GM21390 (cell line): Measurements from ENCODE around the gene RSRC2.
"Not testable (repeated sequence)": the region's sequence is repeated elsewhere in the genome, so short reads cannot be mapped to it uniquely, and the experiment has no call there.

Experiments used
- ATAC-seq: cut with Tn5 transposase; IDR thresholded peaks from one replicate; pipeline ENCODE4 v1.9.1; 2021; ENCODE audit not compliant: unreplicated experiment

Gene RSRC2

DNA sequence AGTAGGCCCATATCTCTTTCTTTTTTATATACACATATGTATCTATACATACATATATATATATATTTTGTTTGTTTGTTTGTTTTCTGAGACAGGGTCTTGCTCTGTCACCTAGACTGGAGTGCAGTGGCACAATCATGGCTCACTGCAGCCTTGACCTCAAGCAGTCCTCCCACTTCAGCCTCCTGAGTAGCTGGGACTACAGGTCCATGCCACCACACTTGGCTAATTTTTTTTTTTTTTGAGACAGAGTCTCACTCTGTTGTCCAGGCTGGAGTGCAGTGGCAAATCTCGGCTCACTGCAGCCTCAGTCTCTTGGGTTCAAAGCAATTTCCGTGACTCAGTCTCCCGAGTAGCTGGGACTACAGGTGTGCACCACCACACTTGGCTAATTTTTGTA is 38.9 kb downstream of the RSRC2 start:
- not testable (repeated sequence) for ATAC-seq

DNA sequence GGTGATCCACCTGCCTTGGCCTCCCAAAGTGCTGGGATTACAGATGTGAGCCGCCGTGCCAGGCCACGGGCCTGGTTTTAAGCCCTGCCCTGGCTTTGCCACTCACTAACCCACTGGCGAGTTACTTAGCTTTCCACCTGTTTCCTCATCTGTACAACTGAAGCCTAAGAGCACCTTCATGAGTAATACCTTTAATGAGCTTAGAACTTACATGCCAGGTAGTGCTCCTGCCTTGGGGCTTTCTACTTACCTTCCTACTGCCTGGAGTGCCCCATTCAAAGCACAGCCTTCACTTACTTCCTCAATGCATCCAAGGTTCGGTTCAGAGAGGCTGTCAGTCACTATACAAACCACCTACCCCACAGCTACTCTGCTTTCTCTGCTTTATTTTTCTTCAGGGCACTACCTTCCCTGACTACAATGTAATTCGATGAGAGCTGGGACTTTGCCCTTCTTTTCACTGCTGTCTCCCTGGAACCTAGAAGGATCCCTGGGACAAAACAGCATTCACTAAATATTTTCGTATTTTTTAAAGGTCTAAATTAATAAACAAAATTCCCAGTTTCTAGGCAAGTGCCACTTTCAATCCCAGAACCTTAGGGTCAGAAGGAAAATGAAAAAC is 39.8 kb downstream of the RSRC2 start:
- ATAC-seq = no peak

DNA sequence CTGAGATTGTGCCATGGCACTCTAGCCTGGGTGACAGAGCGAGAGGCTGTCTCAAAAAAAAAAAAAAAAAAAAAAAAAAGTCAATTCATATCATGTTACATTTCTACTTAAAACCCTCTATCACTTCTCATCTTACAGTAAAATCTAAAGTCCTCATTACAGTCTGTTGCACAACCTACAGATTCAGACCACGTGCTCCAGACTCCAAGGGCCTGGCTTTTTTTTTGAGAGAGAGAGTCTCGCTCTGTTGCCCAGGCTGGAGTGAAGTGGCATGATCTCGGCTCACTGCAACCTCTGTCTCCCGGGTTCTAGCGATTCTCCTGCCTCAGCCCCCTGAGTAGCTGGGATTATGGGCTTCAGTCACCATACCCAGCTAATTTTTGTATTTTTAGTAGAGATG is 40.4 kb downstream of the RSRC2 start:
- ATAC-seq = not testable (repeated sequence)

DNA sequence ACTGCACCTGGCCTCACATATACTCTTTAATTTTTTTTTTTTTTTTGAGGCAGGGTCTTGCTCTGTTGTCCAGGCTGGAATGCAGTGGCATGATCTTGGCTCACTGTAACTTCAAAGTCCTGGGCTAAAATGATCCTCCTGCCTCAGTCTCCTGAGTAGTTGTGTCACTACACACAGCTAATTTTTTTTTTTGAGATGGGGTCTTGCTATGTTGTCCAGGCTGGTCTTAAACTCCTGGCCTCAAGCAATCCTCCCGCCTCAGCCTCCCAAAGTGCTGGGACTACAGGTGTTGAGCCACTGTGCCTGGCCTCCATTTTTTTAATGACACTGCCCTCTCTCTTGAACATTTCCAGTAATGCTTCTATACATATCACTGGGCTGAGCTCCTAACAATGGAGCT is 42.4 kb downstream of the RSRC2 start:
- ATAC-seq = not testable (repeated sequence)

DNA sequence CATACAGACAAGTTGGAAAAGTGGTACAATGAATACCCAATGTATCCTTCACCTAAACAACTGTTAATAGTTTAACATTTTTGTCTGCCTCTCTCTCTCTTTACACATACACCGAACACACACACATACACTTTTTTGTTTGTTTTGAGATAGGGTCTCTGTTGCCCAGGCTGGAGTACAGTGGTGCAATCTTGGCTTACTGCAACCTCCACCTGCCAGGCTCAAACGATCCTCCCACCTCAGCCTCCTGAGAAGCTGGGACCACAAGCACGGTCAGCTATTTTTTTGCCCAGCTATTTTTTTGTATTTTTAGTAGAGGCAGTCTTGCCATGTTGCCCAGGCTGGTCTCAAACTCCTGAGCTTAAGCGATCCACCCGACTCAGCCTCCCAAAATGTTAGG is 42.8 kb downstream of the RSRC2 start:
- no peak for ATAC-seq

DNA sequence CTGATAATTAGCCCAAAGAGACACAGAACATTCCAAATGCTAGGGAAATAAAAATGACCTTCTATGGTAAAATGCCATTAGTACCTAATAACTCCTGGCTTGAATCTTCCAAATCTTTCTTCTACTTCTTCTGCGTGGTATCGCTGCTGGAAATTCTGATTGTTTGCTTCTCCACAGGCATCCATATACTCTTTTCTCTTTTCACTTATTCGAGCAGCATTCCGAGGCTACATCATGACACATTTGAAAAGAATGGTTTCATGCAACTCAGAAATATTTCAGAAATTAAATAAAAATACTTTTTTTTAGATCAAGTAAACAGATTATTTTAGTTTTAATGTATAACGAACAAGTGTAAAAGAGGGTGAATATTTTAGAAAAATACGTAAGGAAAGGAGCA is 44.9 kb downstream of the RSRC2 start:
- ATAC-seq = no peak

DNA sequence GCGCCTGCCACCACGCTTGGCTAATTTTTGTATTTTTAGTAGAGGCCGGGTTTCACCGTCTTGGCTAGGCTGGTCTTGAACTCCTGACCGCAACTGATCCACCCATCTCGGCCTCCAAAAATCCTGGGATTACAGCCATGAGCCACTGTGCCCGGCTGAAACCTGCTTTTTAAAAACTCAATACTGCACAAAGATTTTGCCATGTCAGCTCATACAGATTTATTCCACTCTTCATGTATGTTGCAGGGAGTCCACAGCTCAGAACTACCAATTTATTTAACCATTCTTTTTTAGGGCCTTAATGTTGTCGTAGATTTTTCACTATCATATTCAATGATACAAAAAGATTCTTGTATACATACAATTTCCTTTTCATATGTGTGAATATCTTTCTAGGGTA is 46.0 kb downstream of the RSRC2 start:
- no peak for ATAC-seq

DNA sequence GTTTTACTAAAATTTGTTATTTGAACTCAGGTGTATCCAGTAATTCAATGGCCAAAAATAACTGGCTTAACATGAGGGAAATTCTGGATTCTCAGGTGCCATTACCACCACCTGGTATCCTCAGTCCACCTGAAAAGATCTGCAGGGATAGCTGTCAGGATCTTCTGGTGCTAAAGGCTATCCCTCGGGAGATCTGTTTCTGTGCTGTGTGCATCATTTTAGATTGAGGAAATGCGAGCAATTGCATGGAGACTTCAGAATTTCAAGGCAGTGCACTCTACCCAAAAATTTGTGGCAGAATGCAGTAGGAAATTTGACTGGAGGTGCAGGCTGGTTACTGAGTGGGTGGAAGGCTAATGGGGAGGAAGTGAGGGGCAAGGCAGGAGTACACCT is 52.4 kb downstream of the RSRC2 start:
- no peak for ATAC-seq

DNA sequence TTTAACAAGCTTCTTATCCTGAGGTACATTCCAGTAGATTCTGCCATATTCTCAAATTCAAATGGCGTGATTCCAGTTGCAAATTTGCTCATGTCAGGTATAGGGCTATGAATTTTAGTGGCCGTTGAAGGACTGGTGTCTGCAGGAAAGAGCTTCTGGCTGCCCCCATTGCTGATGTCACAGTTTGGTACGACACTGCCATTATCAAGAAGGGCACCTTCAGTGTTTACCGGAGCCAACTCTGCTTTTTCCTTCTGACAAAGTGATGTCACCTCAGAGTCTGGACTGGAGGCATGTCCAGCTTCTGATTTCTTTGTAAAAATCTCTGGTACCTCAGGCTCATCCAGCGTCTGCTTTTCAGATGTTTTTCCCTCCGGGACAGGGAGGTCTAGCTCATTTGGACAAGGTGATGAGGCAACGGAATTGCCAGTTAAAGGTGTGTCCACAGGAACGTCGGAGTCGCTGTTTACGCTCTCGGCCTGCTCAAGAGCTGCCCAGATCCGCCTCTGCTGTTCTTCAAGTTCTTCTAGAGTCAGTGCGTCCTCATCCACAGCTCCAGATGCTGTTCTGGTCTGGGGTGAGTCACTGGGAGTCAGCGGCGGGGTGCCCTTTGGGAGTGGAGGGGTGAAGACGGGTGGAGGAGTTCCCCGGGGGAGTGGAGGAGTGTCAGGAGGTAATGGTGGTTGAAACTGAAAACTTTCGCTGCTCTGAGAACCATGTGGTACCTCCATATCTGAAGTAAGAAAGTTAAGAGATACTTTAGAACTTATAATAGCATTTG is 53.0 kb downstream of the RSRC2 start:
- peak; percentile 63 for ATAC-seq

DNA sequence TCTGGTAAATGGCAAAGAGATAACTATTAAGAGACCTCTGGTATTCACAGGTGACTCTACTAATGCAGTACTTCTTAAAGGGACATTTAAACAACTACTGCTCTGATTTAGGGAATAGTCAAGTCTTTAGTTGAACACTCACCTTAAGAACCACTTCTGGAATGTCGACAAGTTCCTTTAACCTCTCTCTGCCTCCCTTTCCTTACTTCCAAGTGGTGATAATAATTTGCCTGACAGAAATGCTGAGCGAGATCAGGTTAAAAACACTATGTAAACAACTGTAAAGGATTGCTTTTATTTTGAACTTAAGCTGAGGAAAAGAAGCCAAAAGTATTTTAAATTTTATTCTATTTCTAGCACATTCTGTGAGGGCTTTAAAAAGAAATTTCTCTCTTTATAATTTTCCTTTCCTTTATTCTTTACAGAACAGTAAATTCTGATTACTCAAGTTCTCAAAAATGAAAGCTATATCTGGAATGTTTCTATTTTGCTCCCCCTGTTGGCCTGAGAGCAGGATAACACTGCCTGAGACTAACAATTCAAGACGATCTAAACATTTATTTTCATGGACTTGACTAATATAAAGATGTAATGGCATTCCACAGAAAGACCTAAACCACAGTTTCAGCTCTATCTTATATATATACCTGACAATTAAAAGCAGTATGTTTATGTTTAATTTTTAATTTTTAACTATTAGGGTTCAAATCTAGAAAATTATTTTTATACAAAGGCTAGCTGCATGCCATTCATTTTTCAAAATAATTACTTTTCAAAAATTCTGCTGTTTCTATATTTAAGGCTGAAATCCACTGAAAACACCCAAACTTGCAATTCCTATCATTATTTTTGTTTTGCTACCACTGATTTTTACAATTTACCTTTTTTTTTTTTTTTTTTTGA is 55.2 kb downstream of the RSRC2 start:
- ATAC-seq = no peak

DNA sequence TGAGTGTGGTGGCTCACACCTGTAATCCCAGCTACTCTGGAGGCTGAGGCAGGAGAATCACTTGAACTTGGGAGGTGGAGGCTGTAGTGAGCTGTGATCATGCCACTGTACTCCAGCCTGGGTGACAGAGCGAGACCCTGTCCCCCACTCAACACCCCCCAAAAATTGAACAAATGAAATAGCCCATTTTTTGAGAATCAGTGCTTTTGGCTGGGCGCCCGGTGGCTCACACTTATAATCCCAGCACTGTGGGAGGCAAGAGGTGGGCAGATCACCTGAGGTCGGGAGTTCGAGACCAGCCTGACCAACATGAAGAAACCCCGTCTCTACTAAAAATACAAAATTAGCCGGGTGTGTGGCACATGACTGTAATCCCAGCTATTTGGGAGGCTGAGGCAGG is 56.2 kb downstream of the RSRC2 start:
- ATAC-seq = not testable (repeated sequence)

DNA sequence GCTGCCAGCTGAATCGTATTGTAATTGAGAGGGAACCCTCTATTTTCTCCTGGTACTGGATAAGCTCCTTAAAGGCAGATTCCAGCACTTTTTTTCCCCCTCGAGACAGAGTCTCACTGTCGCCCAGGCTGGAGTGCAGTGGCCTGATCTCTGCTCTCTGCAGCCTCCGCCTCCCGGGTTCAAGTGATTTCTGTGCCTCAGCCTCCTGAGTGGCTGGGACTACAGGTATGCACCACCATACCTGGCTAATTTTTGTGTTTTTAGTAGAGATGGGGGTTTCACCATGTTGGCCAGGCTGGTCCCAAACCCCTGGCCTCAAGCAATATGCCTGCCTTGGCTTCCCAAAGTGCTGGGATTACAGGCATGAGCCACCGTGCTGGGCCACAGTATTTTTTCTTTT is 56.9 kb downstream of the RSRC2 start:
- ATAC-seq = not testable (repeated sequence)

DNA sequence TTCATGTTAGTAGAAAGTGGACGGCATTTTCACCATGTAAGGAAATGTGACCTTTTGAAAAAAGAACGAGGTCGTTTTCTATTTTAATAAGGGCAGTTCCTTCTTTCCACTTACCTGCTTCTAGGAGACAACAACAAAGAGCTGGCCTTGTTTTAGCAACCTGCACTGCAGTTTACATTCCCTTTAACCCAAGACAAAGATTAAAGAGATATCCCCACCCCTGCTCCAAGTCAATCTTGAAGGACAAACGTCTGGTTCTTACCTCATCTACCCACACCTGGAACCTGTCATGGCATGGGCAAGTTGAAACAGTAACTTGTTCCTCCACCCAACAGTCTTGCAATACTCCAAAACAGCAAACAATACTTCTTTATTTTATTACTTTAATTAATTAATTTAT is 58.8 kb downstream of the RSRC2 start:
- ATAC-seq = no peak

DNA sequence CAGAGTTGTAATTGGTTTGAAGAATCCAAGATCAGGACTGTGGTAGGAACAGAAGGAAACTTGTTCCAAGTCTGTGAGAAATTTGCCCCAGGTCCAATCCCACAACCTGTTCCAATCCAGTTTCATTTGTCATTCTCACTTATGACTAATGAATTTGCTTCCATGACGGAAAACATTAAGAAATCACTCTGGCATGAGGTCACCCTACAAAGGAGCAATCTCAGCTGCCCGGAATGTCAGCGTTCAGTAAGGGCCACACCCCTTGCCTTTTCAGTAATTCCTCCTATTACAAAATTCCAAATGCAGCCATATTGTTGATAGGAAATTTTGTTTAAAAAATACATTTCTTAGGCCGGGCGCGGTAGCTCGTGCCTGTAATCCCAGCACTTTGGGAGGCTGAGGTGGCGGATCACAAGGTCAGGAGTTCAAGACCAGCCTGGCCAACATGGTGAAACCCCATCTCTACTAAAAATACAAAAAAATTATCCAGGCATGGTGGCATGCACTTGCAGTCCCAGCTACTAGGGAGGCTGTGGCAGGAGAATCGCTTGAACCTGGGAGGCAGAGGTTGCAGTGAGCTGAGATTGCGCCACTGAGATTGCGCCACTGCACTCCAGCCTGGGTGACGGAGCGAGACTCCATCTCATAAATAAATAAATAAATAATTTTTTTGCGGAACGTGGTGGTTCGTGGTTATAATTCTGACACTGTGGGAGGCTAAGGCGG is 62.3 kb downstream of the RSRC2 start:
- not testable (repeated sequence) for ATAC-seq

DNA sequence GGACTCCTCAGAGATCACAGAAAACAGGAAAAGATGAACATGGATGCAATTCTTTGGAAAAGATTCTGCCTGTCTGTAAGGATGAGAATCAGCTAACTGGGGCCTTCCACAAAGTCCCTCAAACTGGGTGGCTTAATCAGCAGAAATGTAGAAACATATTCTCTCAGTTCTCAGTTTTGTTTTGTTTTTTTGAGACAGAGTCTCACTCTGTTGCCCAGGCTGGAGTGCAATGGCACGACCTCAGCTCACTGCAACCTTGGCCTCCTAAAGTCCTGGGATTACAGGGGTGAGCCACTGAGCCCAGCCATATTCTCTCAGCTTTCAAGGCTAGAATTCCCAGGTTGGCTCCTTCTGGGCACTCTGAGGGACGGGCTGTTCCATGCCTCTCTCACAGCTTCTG is 66.1 kb downstream of the RSRC2 start:
- no peak for ATAC-seq

DNA sequence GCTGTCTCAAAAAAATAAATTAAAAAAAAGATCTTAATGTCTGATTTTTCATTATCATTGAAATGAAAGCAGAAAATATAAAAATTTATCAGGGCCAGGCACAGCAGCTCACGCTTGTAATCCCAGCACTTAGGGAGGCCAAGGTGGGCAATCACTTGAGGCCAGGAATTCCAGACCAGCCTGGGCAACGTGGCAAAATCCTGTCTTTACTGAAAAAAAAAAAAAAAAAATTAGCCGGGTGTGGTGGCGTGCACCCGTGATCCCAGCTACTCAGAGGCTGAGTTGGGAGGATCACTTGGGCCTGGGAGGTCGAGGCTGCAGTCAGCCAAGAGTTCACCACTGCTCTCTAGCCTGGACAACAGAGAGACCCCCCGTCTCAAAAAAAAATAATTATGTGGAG is 66.7 kb downstream of the RSRC2 start:
- ATAC-seq = no peak

DNA sequence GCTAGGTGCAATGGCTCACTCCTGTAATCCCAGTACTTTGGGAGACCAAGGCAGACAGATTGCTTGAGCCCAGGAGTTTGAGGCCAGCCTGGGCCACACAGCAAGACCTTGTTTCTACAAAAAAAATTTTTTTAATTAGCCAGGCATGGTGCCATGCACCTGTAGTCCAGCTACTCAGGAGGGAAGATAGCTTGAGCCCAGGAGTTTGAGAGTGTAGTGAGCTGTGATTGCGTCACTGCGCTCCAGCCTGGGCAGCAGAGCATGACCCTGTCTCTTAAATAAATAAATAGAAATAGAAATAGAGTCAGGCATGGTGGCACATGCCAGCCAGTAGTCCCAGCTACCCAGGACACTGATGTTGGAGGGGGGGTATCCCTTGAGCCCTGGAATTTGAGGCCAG is 67.5 kb downstream of the RSRC2 start:
- no peak for ATAC-seq

DNA sequence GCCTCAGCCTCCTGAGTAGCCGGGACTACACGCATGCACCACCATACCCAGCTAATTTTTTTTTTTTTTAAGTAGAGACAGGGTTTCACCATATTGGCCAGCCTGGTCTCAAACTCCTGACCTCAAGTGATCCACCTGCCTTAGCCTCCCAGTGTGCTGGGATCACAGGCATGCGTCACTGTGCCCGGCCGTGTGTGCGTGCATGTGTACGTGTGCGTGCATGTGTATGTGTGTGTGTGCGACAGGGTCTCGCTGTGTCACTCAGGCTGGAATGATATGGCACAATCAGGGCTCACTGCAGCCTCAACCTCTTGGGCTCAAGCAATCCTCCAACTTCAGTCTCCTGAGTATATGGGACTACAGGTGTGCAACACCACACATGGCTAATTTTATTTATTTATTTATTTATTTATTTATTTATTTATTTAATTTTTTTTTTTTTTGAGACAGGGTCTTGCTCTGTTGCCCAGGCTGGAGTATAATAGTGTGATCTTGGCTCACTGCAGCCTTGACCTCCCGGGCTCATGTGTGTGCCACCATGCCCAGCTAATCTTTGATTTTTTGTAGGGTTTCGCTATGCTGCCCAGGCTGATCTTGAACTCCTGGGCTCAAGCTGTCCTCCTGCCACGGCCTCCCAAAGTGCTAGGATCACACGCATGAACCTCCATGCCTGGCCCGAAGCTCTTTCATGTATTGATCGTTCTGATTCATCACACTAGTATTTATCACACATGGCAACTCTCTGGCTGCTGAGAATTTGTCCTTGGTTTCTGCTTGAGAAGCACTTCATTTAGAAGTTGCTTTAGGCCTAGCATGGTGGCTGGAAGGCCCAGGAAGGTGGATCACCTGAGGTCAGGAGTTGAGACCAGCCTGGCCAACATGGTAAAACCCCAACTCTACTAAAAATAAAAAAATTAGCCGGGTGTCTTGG is 68.4 kb downstream of the RSRC2 start:
- no peak for ATAC-seq

DNA sequence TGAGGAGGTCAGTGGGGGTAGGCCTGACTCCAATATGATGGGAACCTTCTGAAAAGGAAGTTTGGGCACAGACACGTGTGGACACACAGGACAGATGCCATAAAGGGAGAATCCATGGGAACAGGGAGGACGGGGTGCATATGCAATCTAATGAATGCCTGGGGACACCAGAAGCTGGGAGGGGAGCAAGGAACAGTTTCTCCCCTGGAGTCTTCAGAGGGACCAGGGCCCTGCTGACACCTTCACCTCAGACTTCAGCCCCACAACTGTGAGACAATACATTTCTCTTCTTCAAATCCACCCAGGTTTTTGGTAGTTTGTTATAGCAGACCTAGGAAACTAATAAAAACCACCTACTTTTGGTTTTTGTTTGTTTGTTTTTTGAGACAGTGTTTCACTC is 69.1 kb downstream of the RSRC2 start:
- no peak for ATAC-seq

DNA sequence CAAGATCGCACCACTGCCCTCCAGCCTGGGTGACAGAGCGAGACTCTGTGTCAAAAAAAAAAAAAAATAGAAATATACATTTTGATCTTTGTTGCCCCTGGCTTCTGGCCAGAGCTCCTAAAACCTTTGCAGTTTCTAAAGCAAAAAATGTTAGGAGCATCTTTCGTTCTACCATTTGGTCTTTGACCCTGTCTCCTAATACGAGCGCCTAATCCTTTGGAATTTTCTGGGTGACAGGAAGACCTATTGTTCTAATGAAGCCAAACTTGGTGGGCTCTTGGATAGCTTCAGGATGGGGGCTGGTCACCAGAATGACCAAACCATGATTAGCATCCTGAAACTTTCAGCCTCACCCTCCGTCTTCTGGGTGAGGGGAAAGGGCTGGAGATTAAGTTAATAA is 72.0 kb downstream of the RSRC2 start:
- ATAC-seq = no peak
